Measurements from ENCODE around the gene RNF215. TPM values are rescaled to one million over a fixed set of nuclear protein-coding genes. Genes with fewer than 3 reads are reported as not detected.

Gene RNF215
- total RNA-seq, 1 donor from 2014 or later = 43.1 TPM

- Mint-ChIP-seq H3K4me1 (ENCODE audit: low read depth, unreplicated experiment) (peaks cover 2% of the 10 kb centered on the region), H3K36me3 (ENCODE audit: unreplicated experiment) (no peaks in the 10 kb centered on the region), H3K27me3 (ENCODE audit: unreplicated experiment) (peaks cover 2% of the 10 kb centered on the region), H3K4me3 (ENCODE audit: unreplicated experiment) (no peak overlapping the region), H3K27ac (ENCODE audit: unreplicated experiment) (no peak overlapping the region), H3K9me3 (ENCODE audit: unreplicated experiment) (peaks cover 6% of the 10 kb centered on the region)
- no peak for DNase-seq
- no peak for TF ChIP-seq CTCF (IDR thresholded peaks at IDR 0.05; ENCODE audit: partially characterized antibody, unreplicated experiment)
Measured at GRCh38 chr22:30427871-30428270, 40.7 kb upstream of the RNF215 start.

GRCh38 chr22:30426388-30427353 is 39.5 kb upstream of the RNF215 start:
- no peaks in the 10 kb centered on the region for H3K36me3 Mint-ChIP-seq (ENCODE audit: unreplicated experiment)
- H3K4me3 Mint-ChIP-seq (ENCODE audit: unreplicated experiment) = peak overlapping the region; percentile 92
- peaks cover 2% of the 10 kb centered on the region for H3K27me3 Mint-ChIP-seq (ENCODE audit: unreplicated experiment)
- no peak overlapping the region for H3K27ac Mint-ChIP-seq (ENCODE audit: unreplicated experiment)
- DNase-seq = peak; percentile 81
- peak; percentile 49 for TF ChIP-seq CTCF (IDR thresholded peaks at IDR 0.05; ENCODE audit: partially characterized antibody, unreplicated experiment)
- peaks cover 6% of the 10 kb centered on the region for H3K9me3 Mint-ChIP-seq (ENCODE audit: unreplicated experiment)
- peaks cover 7% of the 10 kb centered on the region for H3K4me1 Mint-ChIP-seq (ENCODE audit: low read depth, unreplicated experiment)

- DNase-seq = peak; percentile 79
- Mint-ChIP-seq H3K4me1 (ENCODE audit: low read depth, unreplicated experiment) (peaks cover 7% of the 10 kb centered on the region), H3K9me3 (ENCODE audit: unreplicated experiment) (peaks cover 6% of the 10 kb centered on the region), H3K27me3 (ENCODE audit: unreplicated experiment) (peaks cover 2% of the 10 kb centered on the region), H3K36me3 (ENCODE audit: unreplicated experiment) (no peaks in the 10 kb centered on the region), H3K4me3 (ENCODE audit: unreplicated experiment) (peak within 1 kb of the TSS; percentile 92), H3K27ac (ENCODE audit: unreplicated experiment) (peak within 1 kb of the TSS; percentile 62)
- no peak for TF ChIP-seq CTCF (IDR thresholded peaks at IDR 0.05; ENCODE audit: partially characterized antibody, unreplicated experiment)
Measured at GRCh38 chr22:30425616-30426387, 38.6 kb upstream of the RNF215 start, which contains the start of gene MTFP1. MTFP1 (plus strand) TSS chr22:30425768; CDS start chr22:30425880, 112 bp downstream.

- H3K27me3 Mint-ChIP-seq (ENCODE audit: unreplicated experiment) = peaks cover 2% of the 10 kb centered on the region
- H3K4me3 Mint-ChIP-seq (ENCODE audit: unreplicated experiment) = peak overlapping the region; percentile 92
- H3K4me1 Mint-ChIP-seq (ENCODE audit: low read depth, unreplicated experiment) = peaks cover 7% of the 10 kb centered on the region
- peaks cover 6% of the 10 kb centered on the region for H3K9me3 Mint-ChIP-seq (ENCODE audit: unreplicated experiment)
- peak overlapping the region; percentile 62 for H3K27ac Mint-ChIP-seq (ENCODE audit: unreplicated experiment)
- no peaks in the 10 kb centered on the region for H3K36me3 Mint-ChIP-seq (ENCODE audit: unreplicated experiment)
- no peak for DNase-seq
- TF ChIP-seq CTCF (IDR thresholded peaks at IDR 0.05; ENCODE audit: partially characterized antibody, unreplicated experiment) = no peak
Measured at GRCh38 chr22:30425327-30425615, 38.1 kb upstream of the RNF215 start.
